ENCODE data around the gene RNF14.
"Not testable (repeated sequence)": the region's sequence is repeated elsewhere in the genome, so short reads cannot be mapped to it uniquely, and the experiment has no call there.

RNF14 gene, protein sequence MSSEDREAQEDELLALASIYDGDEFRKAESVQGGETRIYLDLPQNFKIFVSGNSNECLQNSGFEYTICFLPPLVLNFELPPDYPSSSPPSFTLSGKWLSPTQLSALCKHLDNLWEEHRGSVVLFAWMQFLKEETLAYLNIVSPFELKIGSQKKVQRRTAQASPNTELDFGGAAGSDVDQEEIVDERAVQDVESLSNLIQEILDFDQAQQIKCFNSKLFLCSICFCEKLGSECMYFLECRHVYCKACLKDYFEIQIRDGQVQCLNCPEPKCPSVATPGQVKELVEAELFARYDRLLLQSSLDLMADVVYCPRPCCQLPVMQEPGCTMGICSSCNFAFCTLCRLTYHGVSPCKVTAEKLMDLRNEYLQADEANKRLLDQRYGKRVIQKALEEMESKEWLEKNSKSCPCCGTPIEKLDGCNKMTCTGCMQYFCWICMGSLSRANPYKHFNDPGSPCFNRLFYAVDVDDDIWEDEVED

DNA sequence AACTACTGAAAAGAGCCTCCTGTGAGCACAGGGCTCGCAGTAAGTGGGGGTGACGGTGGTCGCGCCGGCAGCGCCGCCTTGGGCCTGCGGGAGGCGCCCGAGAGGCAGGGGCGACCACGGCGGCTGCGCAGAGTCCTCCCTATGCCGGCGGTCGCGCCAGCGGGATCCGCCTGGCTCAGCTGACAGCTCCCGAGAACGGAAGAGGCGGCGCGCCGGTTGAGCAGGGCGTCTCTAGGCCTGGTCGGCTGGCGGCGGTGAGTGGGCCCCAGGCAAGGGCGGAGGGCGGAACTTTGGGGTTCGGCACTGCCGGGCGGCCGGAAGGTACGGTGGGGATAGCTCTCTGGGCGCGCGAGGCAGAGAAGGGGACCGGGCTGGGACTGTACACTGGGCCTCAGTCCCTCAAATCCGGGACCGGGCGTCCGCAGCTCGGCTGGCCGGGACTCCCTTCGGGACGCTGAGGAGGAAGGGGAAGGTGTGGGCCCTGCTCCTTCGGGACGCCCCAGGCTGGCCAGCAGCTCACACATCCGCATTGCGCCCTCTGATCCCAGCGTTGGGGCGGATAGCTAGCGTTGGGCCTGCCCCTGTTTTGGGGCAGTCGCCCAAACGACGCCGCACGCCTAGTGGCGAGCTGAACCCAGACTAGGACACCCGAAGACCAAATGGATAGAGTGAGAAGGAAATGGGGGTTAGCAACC, at the start of gene RNF14:
RNF14 (plus strand) TSS at position 192 of the 695 bp plus-strand sequence. CDS start 4,484 bp downstream, outside the sequence.
- in situ Hi-C loops (cut with HindIII; ENCODE audit: low sequenced_read_pairs) = no loop called here

DNA sequence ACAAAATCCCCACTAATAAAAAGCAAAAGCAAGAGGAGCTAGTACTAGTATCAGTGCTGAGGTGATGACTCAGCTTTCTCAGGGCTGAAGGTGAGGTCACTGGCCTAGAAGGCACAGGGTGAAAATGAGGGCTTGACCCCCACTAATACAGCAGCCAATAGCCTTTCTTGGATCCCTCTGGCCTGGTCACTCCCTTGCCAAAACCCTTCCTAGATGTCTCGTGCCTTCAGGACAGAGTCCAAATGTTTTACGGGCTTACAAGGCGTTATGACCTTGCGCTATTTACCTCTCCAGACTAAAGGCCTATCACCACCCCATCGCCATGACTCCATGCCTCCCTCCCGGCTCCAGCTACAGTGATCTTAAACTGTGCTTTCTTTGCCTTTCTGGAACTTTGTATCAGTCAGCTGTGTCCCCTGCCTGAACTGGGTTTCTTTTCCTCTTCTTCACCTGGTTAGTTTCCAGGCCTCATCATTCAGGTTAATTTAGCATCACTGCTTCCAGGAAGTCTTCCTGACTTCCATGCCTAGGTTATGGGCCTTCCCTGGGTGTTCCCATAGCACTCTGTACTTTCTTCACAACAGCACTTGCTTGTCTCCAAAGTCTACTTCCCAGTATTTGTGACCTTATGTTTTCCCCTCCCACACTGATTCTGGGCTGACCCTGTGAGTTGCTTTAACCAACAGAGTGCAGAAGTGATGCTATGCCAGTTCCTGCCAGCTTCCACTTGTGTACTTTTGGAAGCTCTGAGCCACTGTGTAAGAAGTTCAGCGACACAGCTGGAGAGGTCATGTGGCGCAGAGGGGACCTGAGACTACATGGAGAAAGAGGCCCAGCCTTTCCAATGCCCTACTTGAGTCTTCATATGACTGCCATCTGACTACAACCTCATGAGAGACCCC, 49.4 kb upstream of the RNF14 start:
- in situ Hi-C loops (cut with HindIII; ENCODE audit: low sequenced_read_pairs) = no loop called here

DNA sequence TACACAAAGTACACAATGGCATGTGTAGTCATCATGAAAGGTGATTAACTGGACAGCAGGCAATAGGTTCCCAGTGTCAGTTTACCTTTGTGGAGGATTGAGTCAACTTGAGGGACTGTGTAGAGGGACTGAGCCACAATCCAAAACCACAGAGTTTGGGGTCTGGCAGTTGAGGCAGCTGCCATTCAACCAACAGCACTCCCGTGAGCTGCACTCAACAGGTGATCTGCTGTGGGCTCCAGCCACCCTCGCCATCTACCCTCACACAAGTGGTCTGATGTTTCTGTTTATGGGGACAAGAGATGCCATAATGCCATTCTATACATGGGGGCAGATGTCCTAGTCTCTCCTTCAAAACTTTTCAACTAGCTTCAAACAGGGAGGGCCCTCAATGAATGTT, 48.1 kb upstream of the RNF14 start:
- in situ Hi-C loops (cut with HindIII; ENCODE audit: low sequenced_read_pairs) = no loop called here

DNA sequence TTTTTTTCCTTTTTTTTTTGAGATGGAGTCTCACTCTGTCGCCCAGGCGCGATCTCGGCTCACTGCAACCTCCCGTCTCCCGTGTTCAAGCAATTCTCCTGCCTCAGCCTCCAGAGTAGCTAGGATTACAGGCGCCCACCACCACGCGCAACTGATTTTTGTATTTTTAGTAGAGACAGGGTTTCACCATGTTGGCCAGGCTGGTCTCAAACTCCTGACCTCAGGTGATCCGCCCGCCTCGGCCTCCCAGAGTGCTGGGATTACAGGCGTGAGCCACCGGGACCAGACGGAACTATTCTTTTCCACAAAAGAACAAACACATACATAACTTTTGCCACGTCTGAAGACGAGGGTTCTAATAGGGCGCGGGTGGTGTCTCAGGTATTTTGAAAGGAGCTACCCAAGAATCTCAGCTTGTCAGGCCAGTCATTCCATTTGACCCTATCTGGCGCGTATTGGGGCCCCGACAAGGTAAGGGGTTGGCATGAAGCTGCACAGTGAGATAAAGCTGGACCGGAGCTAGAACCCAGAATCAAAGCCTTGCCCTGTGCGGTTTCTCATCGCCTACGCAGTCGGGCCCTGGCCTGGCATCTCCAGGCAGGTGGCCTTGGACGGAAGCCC, 46.0 kb upstream of the RNF14 start:
- in situ Hi-C loops (cut with HindIII; ENCODE audit: low sequenced_read_pairs) = not testable (repeated sequence)

DNA sequence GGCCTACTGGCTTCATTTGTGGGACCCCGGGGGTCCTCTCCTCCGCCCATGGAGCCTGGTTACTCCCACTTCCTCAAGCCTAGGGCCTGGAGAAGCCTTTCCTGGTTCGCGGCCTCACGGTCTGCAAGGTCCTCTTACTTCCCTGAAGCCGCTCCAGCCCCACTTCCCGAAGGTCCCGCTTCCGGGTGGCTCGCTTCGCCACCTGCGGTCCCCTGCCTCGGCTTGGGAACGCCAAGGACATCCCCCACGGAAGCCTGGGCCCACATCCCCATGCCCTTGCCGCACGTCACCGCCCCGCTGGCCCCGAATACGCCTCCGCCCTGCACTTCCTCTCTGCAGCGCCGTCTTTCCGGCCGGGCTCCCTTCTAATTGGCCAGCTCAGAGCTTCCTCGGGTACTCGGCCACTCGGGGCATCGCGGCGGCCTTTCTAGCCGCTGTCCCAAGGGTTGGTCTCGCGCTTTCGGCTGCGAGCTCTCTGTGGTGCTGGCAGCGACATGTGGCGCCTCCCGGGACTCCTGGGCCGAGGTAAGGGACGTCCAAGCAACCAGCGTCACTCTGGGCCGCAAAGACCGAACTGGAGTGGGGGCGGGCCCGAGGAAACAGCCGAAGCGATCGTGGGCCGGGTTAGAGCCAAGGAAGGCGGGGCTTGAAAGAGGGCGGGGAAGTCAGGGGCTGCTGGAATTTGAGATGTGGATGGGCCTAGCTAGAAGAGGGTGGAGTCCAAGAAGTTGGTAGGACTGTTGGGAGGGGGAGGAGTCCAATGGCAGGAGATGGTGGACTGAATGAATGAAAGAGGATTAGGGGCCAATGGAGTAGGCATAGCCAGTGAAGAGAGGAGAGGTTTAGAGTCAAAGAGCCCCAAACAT, 45.2 kb upstream of the RNF14 start, which contains the start of gene DELE1:
DELE1 (plus strand) TSS at position 424 of the 866 bp plus-strand sequence; CDS start at position 495, 71 bp downstream.
- in situ Hi-C loops (cut with HindIII; ENCODE audit: low sequenced_read_pairs) = no loop called here

DNA sequence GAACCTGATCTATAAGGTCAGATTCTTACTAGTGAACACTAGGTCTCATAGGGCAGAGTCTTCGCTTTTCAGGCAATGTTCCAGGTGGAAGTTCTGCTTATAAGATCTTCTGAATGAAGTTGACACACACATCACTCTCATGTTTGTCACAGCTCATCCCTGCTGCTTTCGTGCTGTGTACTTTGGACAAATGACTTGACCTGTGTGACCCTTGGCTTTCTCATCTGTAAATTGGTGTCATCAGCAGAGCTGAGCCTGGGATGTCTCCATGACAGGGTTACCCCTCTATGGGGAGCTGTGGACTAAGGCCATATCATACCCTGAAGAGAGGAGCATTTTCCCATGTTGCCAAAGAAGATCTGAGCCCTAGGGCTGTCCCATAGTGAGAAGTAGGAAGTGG, 42.5 kb upstream of the RNF14 start:
- in situ Hi-C loops (cut with HindIII; ENCODE audit: low sequenced_read_pairs) = no loop called here

DNA sequence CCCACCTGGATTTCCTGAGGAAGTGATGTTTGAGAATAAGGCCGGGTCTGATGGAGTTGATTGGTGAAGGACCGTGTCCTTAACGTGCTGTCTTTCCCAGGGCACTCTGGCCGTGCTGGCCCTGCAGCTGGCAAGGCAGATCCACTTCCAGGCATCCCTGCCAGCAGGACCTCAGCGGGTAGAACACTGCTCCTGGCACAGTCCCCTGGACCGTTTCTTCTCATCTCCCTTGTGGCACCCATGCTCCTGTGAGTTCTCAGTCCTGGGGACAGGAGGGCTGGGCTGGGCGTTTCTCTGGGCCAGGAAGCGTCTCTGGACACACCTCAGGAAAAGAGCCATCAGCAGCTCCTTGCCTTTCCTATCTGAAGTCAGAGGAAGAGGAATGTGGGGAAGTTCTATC, 40.9 kb upstream of the RNF14 start:
- in situ Hi-C loops (cut with HindIII; ENCODE audit: low sequenced_read_pairs) = no loop called here

DNA sequence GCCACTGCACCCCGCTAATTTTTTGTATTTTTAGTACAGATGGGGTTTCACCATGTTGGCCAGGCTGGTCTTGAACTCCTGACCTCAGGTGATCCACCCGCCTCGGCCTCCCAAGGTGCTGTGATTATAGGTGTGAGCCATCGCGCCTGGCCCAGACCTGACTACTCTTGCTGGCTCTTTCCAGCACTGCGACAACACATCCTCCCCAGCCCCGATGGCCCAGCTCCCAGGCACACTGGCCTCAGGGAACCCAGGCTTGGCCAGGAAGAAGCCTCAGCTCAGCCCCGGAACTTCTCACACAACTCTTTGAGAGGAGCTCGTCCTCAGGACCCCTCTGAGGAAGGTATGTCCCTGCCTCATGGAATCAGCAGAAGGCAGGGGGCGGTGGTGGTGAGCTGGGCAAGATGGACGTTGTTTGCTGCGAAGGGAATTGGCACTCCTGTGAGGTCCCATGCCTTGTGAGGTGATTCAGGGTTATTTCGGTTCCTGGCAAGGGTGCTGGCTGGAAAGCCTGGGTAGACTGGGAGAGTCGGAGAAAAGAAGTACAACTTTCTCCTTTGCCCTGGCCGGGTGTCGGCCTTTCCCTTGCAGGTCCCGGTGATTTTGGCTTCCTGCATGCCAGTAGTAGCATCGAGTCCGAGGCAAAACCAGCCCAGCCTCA, 39.4 kb upstream of the RNF14 start:
- in situ Hi-C loops (cut with HindIII; ENCODE audit: low sequenced_read_pairs) = no loop called here

DNA sequence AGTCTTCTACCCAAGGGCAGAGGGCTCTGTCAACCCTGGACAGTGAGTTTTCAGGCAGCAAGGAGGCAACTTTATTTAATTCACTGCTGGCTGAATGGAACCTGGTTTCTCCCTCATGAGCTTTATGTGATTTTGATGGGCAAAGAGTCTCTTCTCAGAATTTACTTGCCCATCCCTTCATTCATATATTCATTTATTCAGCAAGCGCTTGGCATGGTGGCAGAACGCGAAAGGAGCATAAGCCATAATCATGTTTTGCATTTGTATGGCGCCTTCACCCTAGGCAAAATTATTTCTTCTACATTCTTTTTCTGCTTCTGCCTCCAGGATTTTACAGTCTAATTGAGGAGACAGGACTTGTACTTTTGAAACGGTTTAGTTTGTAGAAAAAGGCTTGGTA, 37.2 kb upstream of the RNF14 start:
- in situ Hi-C loops (cut with HindIII; ENCODE audit: low sequenced_read_pairs) = no loop called here

DNA sequence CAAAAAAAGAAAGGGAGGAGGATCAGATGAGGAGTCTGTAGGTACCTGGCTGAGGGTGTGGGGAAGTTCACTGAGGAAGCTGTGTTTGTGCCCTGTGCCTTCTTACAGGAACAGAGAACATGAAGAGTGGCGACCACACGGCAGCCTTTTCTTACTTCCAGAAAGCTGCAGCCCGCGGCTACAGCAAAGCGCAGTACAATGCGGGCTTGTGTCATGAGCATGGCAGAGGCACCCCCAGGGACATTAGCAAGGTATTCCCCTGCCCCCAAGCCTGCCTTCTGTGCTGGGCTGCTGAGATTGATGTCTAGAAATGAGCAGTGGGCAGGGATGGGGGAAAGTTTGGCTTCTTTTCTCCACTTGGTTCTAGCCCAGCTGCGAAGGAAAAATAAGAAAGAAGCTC, 35.8 kb upstream of the RNF14 start:
- in situ Hi-C loops (cut with HindIII; ENCODE audit: low sequenced_read_pairs) = no loop called here

DNA sequence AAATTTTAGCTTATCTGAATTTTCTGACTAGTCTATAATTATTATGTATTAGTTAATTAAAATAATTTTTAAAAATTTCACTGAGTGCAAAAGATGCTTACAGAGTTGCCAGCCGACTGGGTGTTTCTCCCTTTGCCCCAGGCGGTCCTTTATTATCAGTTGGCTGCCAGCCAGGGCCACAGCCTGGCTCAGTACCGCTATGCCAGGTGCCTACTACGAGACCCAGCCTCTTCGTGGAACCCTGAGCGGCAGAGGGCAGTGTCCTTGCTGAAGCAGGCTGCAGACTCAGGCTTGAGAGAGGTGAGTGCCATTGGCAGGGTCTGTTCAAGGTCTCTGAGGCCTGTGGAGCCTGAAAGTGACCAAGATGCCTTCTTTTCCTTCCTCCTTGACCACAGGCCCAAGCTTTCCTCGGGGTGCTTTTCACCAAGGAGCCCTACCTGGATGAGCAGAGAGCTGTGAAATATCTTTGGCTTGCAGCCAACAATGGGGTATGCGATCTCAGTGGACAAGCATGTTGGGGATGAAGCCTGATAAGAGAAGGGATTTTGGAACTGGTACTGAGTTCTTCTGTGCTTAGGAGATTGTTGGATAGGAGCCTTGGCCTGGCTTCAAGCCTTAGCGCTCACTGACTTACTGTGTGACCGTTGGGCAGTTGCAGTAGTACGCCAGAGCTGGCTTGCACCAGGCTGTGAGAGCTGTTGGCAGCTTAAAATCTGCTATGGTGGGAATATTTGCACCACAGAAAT, 34.6 kb upstream of the RNF14 start:
- in situ Hi-C loops (cut with HindIII; ENCODE audit: low sequenced_read_pairs) = no loop called here

DNA sequence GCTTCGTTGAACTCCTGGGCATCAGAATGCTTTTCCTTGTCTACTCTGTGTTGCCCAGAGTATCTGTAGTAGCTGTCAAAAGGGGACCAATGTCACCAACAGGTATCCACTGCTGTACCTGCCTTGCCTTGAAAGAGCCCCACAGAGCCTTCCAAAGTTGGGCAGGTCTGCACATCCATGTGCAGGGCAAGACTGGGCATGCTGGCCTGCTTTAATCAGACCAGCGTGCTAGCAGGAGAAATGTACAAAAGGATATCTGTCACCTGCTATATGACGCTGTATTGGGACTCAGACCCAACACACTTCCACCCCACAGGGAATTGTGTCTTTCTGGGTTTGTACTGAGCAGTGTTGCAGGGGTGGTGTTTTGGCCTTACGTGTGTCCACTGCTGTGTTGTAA, 33.4 kb upstream of the RNF14 start:
- in situ Hi-C loops (cut with HindIII; ENCODE audit: low sequenced_read_pairs) = no loop called here

DNA sequence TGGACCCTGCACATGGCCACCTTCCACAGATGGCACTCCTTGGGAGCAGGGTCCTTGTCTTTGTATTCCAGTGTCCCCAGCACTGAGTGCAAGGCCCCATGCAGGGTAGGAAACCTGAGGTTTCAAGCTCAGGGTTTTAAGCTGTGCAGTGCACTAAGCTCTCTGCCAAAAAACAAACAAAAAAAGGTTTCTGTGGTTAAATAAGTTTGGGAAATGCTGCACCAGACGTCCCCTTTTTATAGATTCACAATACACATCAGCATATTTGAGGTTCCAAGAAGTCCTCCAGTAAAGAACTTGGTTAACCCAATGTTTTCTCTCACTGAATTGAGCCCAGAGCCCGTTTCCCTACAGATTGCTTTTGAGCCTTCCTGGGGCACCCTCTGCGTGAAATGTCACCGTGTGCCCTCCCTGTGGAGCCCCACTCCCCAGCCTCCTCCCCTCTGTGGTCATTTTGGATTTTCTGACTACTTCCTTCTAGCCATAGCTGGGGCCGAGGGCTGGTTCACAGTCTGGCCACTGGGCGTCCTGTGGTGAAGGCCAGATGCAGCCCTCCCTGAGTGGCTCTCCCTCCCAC, 28.1 kb upstream of the RNF14 start:
- in situ Hi-C loops (cut with HindIII; ENCODE audit: low sequenced_read_pairs) = no loop called here

DNA sequence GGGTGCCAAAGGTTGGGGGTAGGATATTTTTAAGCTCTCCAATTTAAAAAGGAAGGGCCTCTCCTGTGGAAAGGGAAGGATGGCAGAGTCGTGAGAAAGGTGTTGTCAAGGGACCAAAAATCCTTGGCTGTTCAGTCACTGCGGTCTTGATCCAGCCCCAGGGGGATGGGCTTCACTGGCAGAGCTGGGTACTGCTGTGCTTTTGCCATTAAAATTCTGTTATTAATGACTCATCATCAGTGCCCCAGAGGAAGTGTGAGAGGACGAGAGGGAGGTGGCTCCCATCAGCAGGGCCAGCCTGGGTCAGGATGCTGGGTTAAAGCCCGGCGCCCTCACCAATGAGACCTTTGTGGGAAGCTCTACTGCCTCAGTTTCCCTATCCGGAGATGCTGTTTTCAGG, 27.6 kb upstream of the RNF14 start:
- in situ Hi-C loops (cut with HindIII; ENCODE audit: low sequenced_read_pairs) = no loop called here

DNA sequence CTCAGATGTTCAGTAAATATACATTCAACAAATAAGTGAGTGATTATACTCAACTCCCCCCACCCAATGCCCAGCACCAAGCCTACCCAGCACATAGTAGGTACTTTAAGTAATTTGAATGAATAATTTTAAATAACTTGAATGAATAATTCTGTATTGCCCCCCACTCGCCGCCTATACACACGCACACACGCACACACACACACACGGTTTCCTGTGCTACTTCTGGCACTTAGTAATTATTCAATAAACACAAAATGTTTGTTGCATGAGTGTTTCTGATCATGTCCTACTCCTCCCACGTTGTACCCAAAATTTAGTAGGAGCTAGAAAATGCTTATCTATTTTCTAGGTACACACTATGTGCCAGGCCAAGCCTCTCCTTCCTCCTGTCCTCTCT, 27.1 kb upstream of the RNF14 start:
- in situ Hi-C loops (cut with HindIII; ENCODE audit: low sequenced_read_pairs) = no loop called here

DNA sequence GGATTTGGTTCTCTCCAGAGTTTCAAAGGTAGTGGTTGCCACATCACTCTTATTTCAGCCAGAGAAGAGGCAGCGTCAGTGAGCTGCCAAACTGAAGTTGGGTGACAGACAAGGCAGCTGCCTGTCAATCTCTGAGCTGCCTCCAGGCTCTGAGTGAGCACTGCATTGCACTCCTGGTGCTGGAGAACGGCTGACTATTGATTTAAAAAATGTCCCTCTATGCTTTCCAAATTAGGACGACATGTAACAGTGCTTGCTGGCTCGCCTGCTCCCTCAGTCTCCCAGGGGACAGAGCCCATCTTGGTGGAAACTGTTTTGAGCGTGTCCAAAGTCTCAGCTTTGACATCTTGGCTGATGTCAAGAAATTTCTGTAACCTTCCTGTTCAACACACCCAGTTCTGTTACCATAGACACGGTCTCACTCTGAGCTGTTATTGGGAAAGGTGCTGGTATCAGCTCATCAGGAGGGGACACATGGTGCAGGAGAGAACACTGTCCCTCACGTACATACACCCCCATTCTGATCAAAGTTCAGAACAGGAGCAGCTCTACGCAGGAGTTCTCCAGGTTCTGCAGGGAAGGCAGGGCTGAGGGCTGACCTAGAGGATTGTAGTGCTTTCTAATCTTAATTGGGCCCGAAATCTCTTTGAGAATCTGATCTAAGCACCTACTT, 26.6 kb upstream of the RNF14 start:
- in situ Hi-C loops (cut with HindIII; ENCODE audit: low sequenced_read_pairs) = no loop called here

DNA sequence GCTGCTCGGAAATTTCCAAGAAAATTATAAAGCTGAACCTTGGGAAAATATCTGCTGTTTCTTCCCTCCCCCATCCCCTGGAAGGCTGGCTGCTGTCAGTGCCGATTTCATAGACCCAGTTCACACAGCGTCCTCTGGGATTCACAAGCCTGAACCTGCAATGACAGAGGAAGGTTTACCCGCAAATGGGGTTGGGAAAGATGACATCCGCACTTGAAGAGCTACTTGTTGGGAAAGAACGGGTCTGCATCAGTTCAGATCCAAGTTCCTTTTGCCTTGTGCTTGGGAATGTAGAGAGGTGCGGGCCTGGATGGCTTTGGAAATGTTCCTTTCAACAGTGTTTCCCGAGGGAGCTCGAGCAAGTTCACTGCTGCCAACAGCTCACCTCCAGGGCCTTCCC, 24.8 kb upstream of the RNF14 start:
- in situ Hi-C loops (cut with HindIII; ENCODE audit: low sequenced_read_pairs) = no loop called here

Measured in DLD1 (cell line).